Dermis blood vessel endothelial cell (primary cell): ENCODE measurements around the gene PRXL2B. TPM values are rescaled to one million over a fixed set of nuclear protein-coding genes. Genes with fewer than 3 reads are reported as not detected.
"Not testable (repeated sequence)": the region's sequence is repeated elsewhere in the genome, so short reads cannot be mapped to it uniquely, and the experiment has no call there.

ENCODE experiments used
- DNase-seq: peaks from one replicate; pipeline ENCODE4 v3.0.0; 2010
- total RNA-seq: library from RNA; depleted of rRNA; stranded (reverse); fragments of >200 nt; gene quantifications from 2 replicates; pipeline ENCODE4 v1.2.3, GENCODE V29; 2014

The PRXL2B gene
- total RNA-seq, 1 donor from 2014 or later: 63.0 TPM

- DNase-seq: no peak
Measured at GRCh38 chr1:2623571-2624337, 37.2 kb downstream of the PRXL2B start.

- DNase-seq: no peak
Measured at GRCh38 chr1:2624735-2625300, 38.2 kb downstream of the PRXL2B start.

DNA sequence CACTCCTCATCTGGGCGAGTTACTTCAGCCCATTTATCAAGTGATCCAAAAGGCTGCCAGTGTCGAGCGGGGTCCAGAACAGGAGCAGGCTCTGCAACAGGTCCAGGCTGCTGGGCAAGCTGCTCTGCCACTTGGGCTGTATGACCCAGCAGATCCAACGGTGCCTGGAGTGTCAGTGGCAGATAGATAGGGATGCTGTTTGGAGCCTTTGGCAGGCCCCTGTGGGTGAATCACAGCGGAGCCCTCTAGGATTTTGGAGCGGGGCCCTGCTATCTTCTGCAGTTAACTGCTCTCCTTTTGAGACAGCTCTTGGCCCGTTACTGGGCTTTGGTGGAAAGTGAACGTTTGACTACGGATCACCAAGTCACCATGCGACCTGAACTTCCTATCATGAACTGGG lies 38.7 kb downstream of the PRXL2B start:
- no peak for DNase-seq

- DNase-seq: not testable (repeated sequence)
Measured at GRCh38 chr1:2625748-2626147, 39.2 kb downstream of the PRXL2B start.

DNA sequence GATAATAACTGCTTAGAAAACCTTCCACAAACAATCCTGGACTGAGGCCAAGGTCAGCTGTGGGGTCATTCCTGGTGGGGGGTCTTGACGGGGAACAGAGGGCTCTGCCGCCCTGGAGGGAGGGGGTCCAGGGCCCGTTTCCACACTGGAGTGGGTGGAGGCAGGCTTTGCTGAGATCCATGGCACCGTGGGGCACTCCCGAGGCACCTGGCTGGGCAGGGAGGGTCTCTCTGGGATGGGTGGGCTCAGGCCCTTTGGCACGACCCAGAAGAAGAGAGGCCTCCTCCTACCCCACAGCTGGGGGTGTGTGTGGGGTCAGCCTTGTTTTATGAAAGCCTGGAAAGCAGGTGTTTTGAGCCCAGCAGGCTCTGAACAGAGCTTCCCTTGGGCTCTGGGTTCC lies 41.2 kb downstream of the PRXL2B start:
- DNase-seq: no peak

GRCh38 chr1:2628191-2628932 lies 41.8 kb downstream of the PRXL2B start:
- no peak for DNase-seq

DNA sequence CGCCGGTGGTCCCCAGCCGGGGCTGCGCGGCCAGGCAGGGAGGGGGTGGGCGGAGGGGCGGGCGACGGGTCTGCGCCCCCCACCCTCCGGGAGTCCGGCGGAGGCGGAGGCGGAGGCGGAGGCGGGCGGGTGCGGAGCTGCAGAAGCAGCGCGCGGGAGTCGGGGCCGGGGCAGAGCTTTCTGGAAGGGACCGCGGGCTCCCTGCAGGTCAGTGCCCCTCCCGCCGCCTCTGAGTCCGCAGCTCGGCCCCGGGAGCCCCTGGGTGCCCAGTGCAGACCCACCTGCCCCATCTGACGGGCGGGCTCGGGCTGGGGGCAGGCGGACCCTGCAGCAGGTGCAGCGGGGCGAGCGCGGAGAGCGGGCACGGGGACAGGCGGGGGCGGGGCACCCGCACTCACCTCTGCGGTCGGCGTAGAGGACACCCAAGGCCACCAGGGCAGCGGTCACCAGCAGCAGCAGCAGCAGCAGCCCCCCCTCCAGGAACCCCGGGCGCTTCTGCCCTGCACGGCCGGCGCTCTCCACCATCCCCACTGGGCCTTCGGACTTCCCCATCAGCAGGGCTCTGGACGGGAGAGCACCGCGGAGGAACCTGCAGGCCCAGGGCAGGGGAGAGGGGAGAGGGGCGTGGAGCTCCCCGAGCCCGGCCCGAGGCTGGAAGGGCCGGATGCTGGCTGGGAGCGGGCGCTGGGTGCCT lies 42.5 kb downstream of the PRXL2B start:
- no peak for DNase-seq

DNA sequence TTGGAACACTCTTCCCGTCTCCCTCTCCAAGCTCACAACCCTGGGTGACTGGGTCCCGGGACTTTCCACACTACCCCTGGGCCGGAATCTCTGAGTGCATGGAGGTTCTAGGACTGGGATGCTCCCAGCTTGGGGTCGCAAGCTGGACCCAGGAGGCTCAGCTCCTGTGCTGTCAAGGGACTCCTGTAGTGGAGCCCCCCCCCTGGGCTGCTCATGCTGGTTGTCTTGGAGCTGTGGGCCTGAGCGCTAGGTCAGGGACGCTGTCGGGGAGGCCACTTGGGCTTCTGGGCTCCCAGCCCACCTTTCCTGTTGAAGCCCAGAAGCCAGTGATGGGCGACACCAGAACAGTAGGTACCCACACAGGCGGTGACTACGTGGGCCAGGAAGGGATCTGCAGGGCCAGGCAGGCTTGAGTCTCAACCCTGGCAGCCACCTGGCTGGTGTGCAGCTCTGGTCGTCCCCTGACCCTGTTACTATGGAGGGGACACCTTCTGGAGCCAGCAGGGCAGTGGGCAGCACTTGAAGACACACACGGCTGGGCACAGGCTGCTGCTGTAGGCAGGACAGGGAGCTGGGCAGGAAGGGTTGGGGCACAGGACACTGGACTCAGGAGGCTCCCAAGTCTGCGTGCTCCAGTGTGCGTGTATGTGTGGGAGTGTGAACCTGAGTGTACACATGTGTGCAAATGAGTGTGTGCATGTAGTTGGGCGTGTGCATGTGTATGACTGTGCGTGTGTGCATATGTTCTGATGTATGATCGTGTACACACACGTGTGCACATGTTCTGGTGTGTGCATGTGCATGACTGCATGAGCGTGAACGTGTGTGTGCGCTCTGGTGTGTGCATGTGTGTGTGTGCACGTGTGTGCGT lies 43.3 kb downstream of the PRXL2B start:
- no peak for DNase-seq

- no peak for DNase-seq
Measured at GRCh38 chr1:2630498-2631135, 44.0 kb downstream of the PRXL2B start.

DNA sequence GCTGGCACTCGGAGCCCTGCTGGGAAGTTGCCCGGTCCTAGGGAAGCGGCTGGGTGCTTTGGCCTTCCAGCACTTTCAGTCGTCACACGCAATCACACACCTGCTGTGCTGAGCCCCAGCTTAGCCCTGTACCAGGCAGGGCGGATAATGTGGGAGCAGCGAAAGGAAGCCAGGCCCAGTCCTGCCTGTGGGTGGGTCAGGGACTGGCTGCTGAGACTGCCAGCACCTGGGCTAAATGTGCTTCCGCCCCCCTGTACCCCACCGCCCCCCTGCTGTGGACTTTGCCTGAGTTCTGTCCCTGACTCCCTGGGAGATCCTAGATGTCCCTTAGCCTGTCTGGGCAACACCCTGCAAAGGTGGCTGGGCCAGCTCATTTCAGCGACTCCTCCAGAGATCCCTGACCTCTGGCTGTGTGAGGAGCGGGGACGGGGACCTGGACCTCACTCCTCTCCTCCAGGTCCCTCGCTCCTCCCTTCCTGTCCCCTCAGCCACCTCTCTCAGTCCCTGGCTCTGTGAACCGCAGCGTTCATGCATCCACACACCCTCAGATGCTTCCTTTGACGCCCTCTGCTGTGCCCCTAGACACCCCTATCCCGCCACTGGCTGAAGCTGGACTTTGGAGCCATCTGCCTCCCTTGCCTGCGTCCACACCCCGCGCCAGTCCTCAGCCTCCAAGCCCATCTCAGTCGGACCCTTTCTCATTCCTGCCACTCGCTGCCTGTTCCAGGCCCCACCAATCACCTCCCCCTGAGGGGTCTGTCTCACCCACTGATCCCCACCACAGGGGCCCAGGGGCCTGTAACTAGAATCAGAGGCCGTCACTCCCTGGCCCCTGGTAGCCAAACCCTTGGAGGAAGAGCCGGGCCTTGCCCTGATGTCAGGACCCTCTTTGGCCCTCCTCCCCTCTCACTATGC lies 44.8 kb downstream of the PRXL2B start:
- no peak for DNase-seq

DNA sequence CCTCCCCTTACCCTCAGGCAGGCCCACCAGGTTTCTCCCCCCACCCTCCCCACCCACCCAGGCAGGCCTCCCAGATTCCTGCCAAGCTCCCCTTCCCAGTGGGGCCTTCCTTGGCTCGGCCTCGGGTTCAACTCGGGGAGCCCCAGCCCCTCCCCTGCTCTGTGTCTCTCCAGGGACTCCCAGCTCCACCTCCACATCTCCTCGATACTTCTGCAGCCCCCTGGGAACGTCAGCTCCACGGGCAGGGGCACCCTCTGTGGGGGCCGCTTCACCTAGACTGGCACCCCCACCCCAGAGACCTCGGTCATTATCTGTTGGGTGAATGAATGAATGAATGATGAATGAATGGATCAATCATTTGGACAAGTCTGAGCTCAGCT lies 45.5 kb downstream of the PRXL2B start:
- DNase-seq: no peak

DNA sequence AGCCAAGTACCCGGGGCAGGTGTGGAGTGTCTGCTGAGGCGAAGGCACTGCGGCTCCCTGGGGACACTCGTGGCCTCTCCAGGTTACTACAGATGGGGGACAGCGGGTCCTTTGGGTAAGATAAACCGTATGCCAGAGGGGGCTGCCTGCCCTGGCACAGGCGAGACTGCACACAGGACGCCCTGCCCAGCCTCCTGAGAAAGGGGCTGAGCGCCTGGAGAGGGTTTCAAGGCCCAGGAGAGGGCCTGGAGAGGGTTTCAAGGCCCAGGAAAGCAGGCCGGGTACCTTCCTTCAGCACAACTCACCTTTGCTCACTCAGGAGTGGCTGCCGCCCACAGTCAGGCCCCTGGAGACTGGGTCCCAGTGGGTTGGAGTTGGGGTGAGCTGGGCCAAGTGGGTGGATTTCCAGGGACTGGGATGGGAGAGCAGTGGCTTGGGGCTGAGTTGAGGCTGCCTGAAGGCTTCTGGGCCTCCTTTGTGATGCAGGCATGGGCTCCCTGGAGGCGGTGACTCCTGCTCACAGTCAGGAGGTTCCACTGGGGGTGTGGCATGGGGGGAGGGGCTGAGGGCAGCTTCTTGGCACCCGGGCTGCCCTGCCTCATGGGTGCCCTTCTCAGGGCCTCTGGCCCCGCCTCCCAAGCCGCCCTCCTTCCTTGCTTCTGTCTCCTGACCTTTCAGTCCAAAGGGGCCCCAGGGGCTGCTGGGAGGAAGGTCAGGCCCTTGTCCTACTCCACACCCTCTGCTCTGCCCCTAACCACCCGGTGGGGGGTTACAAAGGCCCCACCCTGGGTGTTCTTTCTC lies 46.2 kb downstream of the PRXL2B start, which contains the start of gene MMEL1:
Gene MMEL1, minus strand, starts transcription at position 456 of the 801 bp plus-strand sequence. CDS start 3,532 bp downstream, outside the sequence.
- DNase-seq: no peak

- no peak for DNase-seq
Measured at GRCh38 chr1:2633366-2633935, 46.9 kb downstream of the PRXL2B start.

GRCh38 chr1:2633936-2634491 lies 47.4 kb downstream of the PRXL2B start:
- DNase-seq: no peak

DNA sequence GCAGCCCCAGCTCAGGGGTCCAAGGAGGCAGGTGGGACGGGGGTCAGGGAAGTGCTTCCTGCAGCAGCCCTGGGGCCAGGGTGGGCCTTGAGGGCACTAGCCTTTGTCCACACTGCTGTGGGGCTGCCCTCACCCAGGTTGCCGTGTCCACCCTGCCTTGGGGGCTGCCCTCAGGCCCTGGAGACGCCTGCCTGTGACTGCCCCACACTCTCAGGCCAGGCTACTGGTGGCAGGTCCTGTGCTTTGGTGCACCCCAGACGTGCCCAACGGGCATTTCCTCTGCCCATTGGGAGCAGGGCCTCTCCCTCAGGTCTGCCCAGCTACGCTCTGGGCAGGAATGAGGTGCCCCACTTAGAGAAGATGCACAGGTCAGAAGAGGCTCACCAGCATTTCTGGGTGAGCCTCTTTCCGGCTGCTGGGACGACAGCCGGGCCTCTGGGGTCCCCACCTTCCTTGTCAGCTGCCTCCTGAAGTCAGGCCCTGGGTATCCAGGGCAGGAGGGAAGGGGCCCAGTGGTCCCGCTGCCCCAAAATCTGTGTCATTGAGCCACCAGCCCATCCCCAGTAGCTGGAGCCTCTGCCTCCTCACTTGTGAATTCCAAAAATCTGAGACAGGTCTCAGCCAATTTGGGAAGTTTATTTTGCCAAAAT lies 48.9 kb downstream of the PRXL2B start:
- no peak for DNase-seq

DNA sequence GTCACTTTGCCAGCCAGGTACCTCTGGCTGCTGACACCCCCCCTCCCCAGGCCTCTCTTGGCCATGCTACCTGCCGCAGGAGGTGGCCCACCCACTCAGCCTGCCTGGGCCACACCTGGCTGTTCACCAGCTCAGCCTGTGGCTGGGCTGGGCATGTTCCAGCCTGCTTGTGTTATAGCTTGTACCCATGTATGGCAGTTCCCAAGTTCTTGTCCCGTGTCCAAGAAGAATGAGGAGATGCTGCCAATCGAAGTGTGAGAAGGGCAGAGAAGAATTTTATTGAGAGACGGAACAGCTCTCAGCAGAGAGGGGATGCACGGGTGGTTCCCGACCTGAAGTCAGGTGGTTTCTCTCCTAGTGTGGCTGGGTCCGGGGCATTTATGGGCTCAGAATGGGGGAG lies 50.2 kb downstream of the PRXL2B start:
- no peak for DNase-seq

GRCh38 chr1:2637442-2638145 lies 51.0 kb downstream of the PRXL2B start:
- DNase-seq: no peak
